H1 (cell line): ENCODE results near the gene MCRS1. TPM values are rescaled to one million over a fixed set of nuclear protein-coding genes. Genes with fewer than 3 reads are reported as not detected.

Experiments
- CTCF ChIA-PET: fragments of 300-600 bp; sonication (Branson Sonifier 250); formaldehyde crosslinking; loops from one replicate; lab custom pipeline; 2021; ENCODE audit not compliant: partially characterized antibody; lab: Charles Lee
- POLR2A ChIA-PET: fragments of 300-600 bp; sonication (Branson Sonifier 250); formaldehyde crosslinking; loops from one replicate; lab custom pipeline; 2021; ENCODE audit warnings: inconsistent platforms; ENCODE audit not compliant: partially characterized antibody; lab: Charles Lee
- DNase-seq, 2 experiments: peaks; one replicate each; pipeline versions ENCODE4 v3.0.0 to v3.0.0-alpha.2; 2010 to 2022; ENCODE audit warnings: low spot score in 2 of 2, low read depth in 1 of 2, mixed read lengths in 1 of 2
- FAIRE-seq: peaks from 2 replicates; lab custom pipeline; 2011; peaks lifted over from hg19 to GRCh38; lab: Jason Lieb, UNC
- H2AFZ ChIP-seq: 2 replicates; pipeline ENCODE4 v1.8.1; 2012; ENCODE audit warnings: low read length, inconsistent platforms
- H2AK5ac ChIP-seq: 2 replicates; pipeline ENCODE4 v1.6.1; 2013; ENCODE audit warnings: low read depth, low read length
- H2BK120ac ChIP-seq: replicated peaks from 2 replicates; pipeline ENCODE3; 2013; ENCODE audit warnings: low read depth, low read length, inconsistent platforms
- H2BK12ac ChIP-seq: 2 replicates; pipeline ENCODE4 v1.6.1; 2013; ENCODE audit warnings: low read depth, low read length
- H2BK15ac ChIP-seq: 2 replicates; pipeline ENCODE4 v1.6.1; 2013; ENCODE audit warnings: low read length
- H2BK20ac ChIP-seq: 2 replicates; pipeline ENCODE4 v1.6.1; 2013; ENCODE audit warnings: low read length
- H2BK5ac ChIP-seq: 2 replicates; pipeline ENCODE4 v1.6.1; 2013; ENCODE audit warnings: low read depth, low read length
- H3K14ac ChIP-seq: 2 replicates; pipeline ENCODE4 v1.6.1; 2013; ENCODE audit warnings: inconsistent platforms; ENCODE audit not compliant: insufficient read length
- H3K18ac ChIP-seq: 2 replicates; pipeline ENCODE4 v1.6.1; 2013; ENCODE audit warnings: low read length; ENCODE audit errors: extremely low read depth
- H3K23ac ChIP-seq: 2 replicates; pipeline ENCODE4 v1.6.1; 2013; ENCODE audit warnings: inconsistent platforms; ENCODE audit not compliant: insufficient read length
- H3K23me2 ChIP-seq: 2 replicates; pipeline ENCODE4 v1.6.1; 2013; ENCODE audit warnings: low read depth, low read length
- H3K27ac ChIP-seq: 2 replicates; pipeline ENCODE4 v1.6.1; 2011; ENCODE audit warnings: low read depth, low read length, inconsistent platforms
- H3K27me3 ChIP-seq, 4 experiments: replicated peaks in 1 of 4; 1 replicate in 1 of 4; 2 replicates in 3 of 4; pipeline versions ENCODE4 v1.6.1 to v1.8.1; 2011 to 2013; ENCODE audit warnings: low read length in 3 of 4, mild to moderate bottlenecking in 3 of 4, inconsistent platforms in 2 of 4, mixed read lengths in 2 of 4, moderate library complexity in 1 of 4; ENCODE audit not compliant: control insufficient read depth in 3 of 4, insufficient read depth in 3 of 4; ENCODE audit errors: extremely low read depth in 1 of 4
- H3K36me3 ChIP-seq, 4 experiments: 2 replicates each; pipeline versions ENCODE4 v1.6.1 to v1.8.1; 2011 to 2013; ENCODE audit warnings: mild to moderate bottlenecking in 4 of 4, low read length in 3 of 4, moderate library complexity in 2 of 4, control low read depth in 1 of 4, inconsistent platforms in 1 of 4; ENCODE audit not compliant: insufficient read depth in 4 of 4, control insufficient read depth in 2 of 4
- H3K4ac ChIP-seq: replicated peaks from 2 replicates; pipeline ENCODE3; 2013; ENCODE audit warnings: low read length, low read depth, mixed read lengths, inconsistent platforms; ENCODE audit not compliant: insufficient read length
- H3K4me1 ChIP-seq, 4 experiments: replicated peaks in 1 of 4; 1 replicate in 1 of 4; 2 replicates in 3 of 4; pipeline versions ENCODE4 v1.6.1 to v1.8.1; 2011 to 2013; ENCODE audit warnings: low read length in 3 of 4, inconsistent platforms in 2 of 4, mixed read lengths in 1 of 4; ENCODE audit not compliant: insufficient read depth in 4 of 4, control insufficient read depth in 3 of 4
- H3K4me2 ChIP-seq, 2 experiments: 2 replicates each; pipeline versions ENCODE4 v1.6.1 to v1.8.1; 2011 to 2013; ENCODE audit warnings: low read depth in 2 of 2, low read length in 2 of 2, control low read depth in 1 of 2, inconsistent platforms in 1 of 2, mild to moderate bottlenecking in 1 of 2; ENCODE audit not compliant: insufficient read depth in 1 of 2
- H3K4me3 ChIP-seq, 4 experiments: fragments of 200-600, 300-600 bp in 1 of 4; sonication (generic), shearing (Covaris generic), sonication (Bioruptor Twin) in 1 of 4; 2 replicates each; pipeline versions ENCODE4 v1.5.1 to v1.8.1; 2011 to 2016; ENCODE audit warnings: low read length in 4 of 4, low read depth in 3 of 4, control low read depth in 2 of 4, inconsistent platforms in 2 of 4, mild to moderate bottlenecking in 2 of 4, mixed read lengths in 1 of 4, moderate library complexity in 1 of 4; ENCODE audit not compliant: insufficient read depth in 2 of 4; ENCODE audit errors: extremely low read depth in 1 of 4
- H3K56ac ChIP-seq: replicated peaks from 2 replicates; pipeline ENCODE3; 2013; ENCODE audit warnings: low read depth, mild to moderate bottlenecking, mixed read lengths, low read length, inconsistent platforms; ENCODE audit not compliant: insufficient read length
- H3K79me1 ChIP-seq: 2 replicates; pipeline ENCODE4 v1.6.1; 2013; ENCODE audit warnings: low read depth, low read length, control low read depth
- H3K79me2 ChIP-seq, 2 experiments: 2 replicates each; pipeline versions ENCODE4 v1.6.1 to v1.8.1; 2012 to 2013; ENCODE audit warnings: low read length in 2 of 2, mild to moderate bottlenecking in 2 of 2, inconsistent platforms in 1 of 2; ENCODE audit not compliant: insufficient read depth in 2 of 2, control insufficient read depth in 1 of 2
- H3K9ac ChIP-seq, 4 experiments: replicated peaks in 1 of 4; 1 replicate in 1 of 4; 2 replicates in 3 of 4; pipeline versions ENCODE4 v1.6.1 to v1.8.1; 2011 to 2013; ENCODE audit warnings: low read depth in 3 of 4, low read length in 3 of 4, control low read depth in 2 of 4, mild to moderate bottlenecking in 2 of 4, moderate library complexity in 2 of 4, inconsistent platforms in 1 of 4; ENCODE audit errors: extremely low read depth in 1 of 4
- H3K9me3 ChIP-seq, 2 experiments: 2 replicates each; pipeline versions ENCODE4 v1.6.1 to v1.8.1; 2012 to 2013; ENCODE audit warnings: mild to moderate bottlenecking in 2 of 2, moderate library complexity in 2 of 2, control low read depth in 1 of 2, inconsistent platforms in 1 of 2, low read depth in 1 of 2, low read length in 1 of 2, mixed read lengths in 1 of 2; ENCODE audit not compliant: insufficient read depth in 2 of 2
- H4K20me1 ChIP-seq, 2 experiments: replicated peaks in 1 of 2; 2 replicates each; pipeline versions ENCODE3 to v1.8.1; 2011 to 2013; ENCODE audit warnings: inconsistent platforms in 2 of 2, low read length in 2 of 2, mild to moderate bottlenecking in 1 of 2; ENCODE audit not compliant: insufficient read depth in 2 of 2, control insufficient read depth in 1 of 2
- H4K5ac ChIP-seq: 2 replicates; pipeline ENCODE4 v1.6.1; 2013; ENCODE audit warnings: low read length, low read depth, mixed read lengths, inconsistent platforms; ENCODE audit not compliant: insufficient read length
- H4K8ac ChIP-seq: 2 replicates; pipeline ENCODE4 v1.8.0; 2013; ENCODE audit warnings: mild to moderate bottlenecking, moderate library complexity, low read length, inconsistent platforms; ENCODE audit not compliant: insufficient read depth; ENCODE audit errors: extremely low read depth
- H4K91ac ChIP-seq: replicated peaks from 2 replicates; pipeline ENCODE3; 2013; ENCODE audit warnings: low read length, mixed read lengths, inconsistent platforms; ENCODE audit not compliant: insufficient read length
- EZH2 ChIP-seq: fragments of 200-600 bp; sonication (generic); IDR thresholded peaks from 2 replicates; pipeline ENCODE4 v1.7.1; 2012; ENCODE audit warnings: low read depth, mild to moderate bottlenecking, moderate library complexity, low read length, inconsistent platforms; ENCODE audit not compliant: severe bottlenecking
- FOSL1 ChIP-seq: IDR thresholded peaks from 2 replicates; pipeline ENCODE4 v1.6.1; 2011; ENCODE audit warnings: mild to moderate bottlenecking, low read depth, low read length, moderate library complexity; ENCODE audit not compliant: insufficient read depth
- GABPA ChIP-seq: IDR thresholded peaks from 2 replicates; pipeline ENCODE4 v1.6.1; 2011; ENCODE audit warnings: mild to moderate bottlenecking, low read length, moderate library complexity, borderline replicate concordance; ENCODE audit not compliant: insufficient read depth
- POLR2A ChIP-seq, 2 experiments: IDR thresholded peaks; 1 replicate in 1 of 2; 2 replicates in 1 of 2; pipeline ENCODE4 v1.6.1; 2011; ENCODE audit warnings: low read depth in 2 of 2, low read length in 2 of 2, mild to moderate bottlenecking in 2 of 2; ENCODE audit errors: control extremely low read depth in 1 of 2
- RNF2 ChIP-seq: fragments of 200-900, 300-1000 bp; sonication (generic); IDR thresholded peaks from 2 replicates; pipeline ENCODE4 v1.7.1; 2016; ENCODE audit warnings: borderline replicate concordance, low read depth, mild to moderate bottlenecking, antibody characterized with exemption, low read length; ENCODE audit not compliant: poor library complexity, severe bottlenecking; ENCODE audit errors: missing control alignments
- SP1 ChIP-seq: IDR thresholded peaks from 2 replicates; pipeline ENCODE4 v1.6.1; 2011; ENCODE audit warnings: low read depth, low read length
- SP2 ChIP-seq: IDR thresholded peaks from 2 replicates; pipeline ENCODE4 v1.6.1; 2012; ENCODE audit warnings: mild to moderate bottlenecking, low read length, inconsistent platforms
- SUZ12 ChIP-seq: fragments of 200-600 bp; sonication (generic); IDR thresholded peaks from 2 replicates; pipeline ENCODE4 v1.6.1; 2012; ENCODE audit warnings: mild to moderate bottlenecking, inconsistent platforms, low read length, moderate library complexity, mixed read lengths
- TAF1 ChIP-seq: IDR thresholded peaks from 2 replicates; pipeline ENCODE4 v1.6.1; 2011; ENCODE audit warnings: mild to moderate bottlenecking, low read depth, low read length
- TCF12 ChIP-seq: IDR thresholded peaks from 2 replicates; pipeline ENCODE4 v1.6.1; 2011; ENCODE audit warnings: low read depth, mild to moderate bottlenecking, low read length
- WGBS, 2 experiments: shearing (Covaris generic) in 1 of 2; methylation state at CpG; one replicate each; pipeline versions ENCODE4 v1.1.6 to v1.1.7; 2013 to 2015; ENCODE audit warnings: low lambda C conversion rate in 2 of 2, mixed read lengths in 2 of 2, inconsistent platforms in 1 of 2, low coverage in 1 of 2, missing lambda C conversion rate in 1 of 2; ENCODE audit not compliant: insufficient replicate concordance in 2 of 2, insufficient coverage in 1 of 2, insufficient read length in 1 of 2; ENCODE audit errors: extremely low coverage in 1 of 2, missing lambda C conversion rate in 1 of 2; 5-methylcytosine and 5-hydroxymethylcytosine counted together
- polyA plus RNA-seq, 7 experiments: library from polyadenylated mRNA; depleted of rRNA in 3 of 7; stranded (reverse) in 5 of 7; unstranded in 2 of 7; fragments of >200 nt in 5 of 7; fragments of 200-250 nt in 2 of 7; gene quantifications; 1 replicate in 5 of 7; 2 replicates in 1 of 7; 4 replicates in 1 of 7; pipeline versions ENCODE4 v1.2.1 to v1.2.3, GENCODE V29; 2011 to 2013; ENCODE audit warnings: missing spikeins in 2 of 7, mixed read lengths in 2 of 7
- total RNA-seq: library from RNA; stranded (reverse); fragmentation: NEBNext Ultra II Directional; extraction: Animal tissue kit (Norgen Biotek cat#: 25700); gene quantifications from 2 replicates; pipeline ENCODE4 v1.2.1, GENCODE V29; 2021

The MCRS1 gene
- total and polyA plus RNA-seq, 2 of the 8 experiments (the other 6 are each of a cell fraction or from before 2014, with no cell fraction given), result 90.3 to 139 TPM

GRCh38 chr12:49546481-49546880 is 21.5 kb downstream of the MCRS1 start:
- ChIA-PET POLR2A (interaction anchor here (0.9 to 3.1 kb wide), 2 partner anchors 8 to 15 kb away, joined by 3 to 12 read pairs; no protein-coding TSS in a partner anchor), CTCF (interaction anchor here (0.6 to 3.8 kb wide), 13 partner anchors 8 to 322 kb away, joined by 3 to 23 read pairs (median 5); no protein-coding TSS in a partner anchor)
- H3K36me3 ChIP-seq, result no peaks in the 10 kb centered on the region
- TF ChIP-seq TCF12 (no peak), SP2 (no peak), TAF1 (no peak), GABPA (no peak), RNF2 (no peak), FOSL1 (no peak), SP1 (no peak), EZH2 (no peak), SUZ12 (no peak), POLR2A (IDR thresholded peaks at IDR 0.05; ENCODE audit: control extremely low read depth in 1 of 2, low read depth in 2 of 2, low read length in 2 of 2) (no peak)
- H3K9ac ChIP-seq, result no peak overlapping the region
- H3K4ac ChIP-seq, result no peak overlapping the region
- peaks cover 14% of the 10 kb centered on the region; the same call in 1 of the 2 replicates for H3K23me2 ChIP-seq
- H2BK20ac ChIP-seq, result no peak overlapping the region
- H3K18ac ChIP-seq, result no peak overlapping the region
- no peak overlapping the region for H3K4me3 ChIP-seq
- no peak overlapping the region for H3K56ac ChIP-seq
- H3K27ac ChIP-seq, result no peak overlapping the region
- no peak overlapping the region for H3K14ac ChIP-seq
- H4K20me1 ChIP-seq, result peaks cover 3 to 7% of the 10 kb centered on the region in 2 experiments
- peaks cover 25 to 94% (median 86%) of the 10 kb centered on the region in 4 experiments for H3K27me3 ChIP-seq
- no peak overlapping the region for H2AK5ac ChIP-seq
- H4K91ac ChIP-seq, result no peak overlapping the region
- no peak for DNase-seq
- 81% methylated on average over 3 of the region's 3 CpGs; no CpG with 5 or more reads in 1 of the 2 experiments for WGBS, 2 experiments
- H2BK120ac ChIP-seq, result no peak overlapping the region
- no peak for FAIRE-seq
- no peak overlapping the region for H2BK5ac ChIP-seq
- no peak overlapping the region for H3K23ac ChIP-seq
- no peaks in the 10 kb centered on the region for H3K79me1 ChIP-seq
- no peak overlapping the region for H4K5ac ChIP-seq
- H2AFZ ChIP-seq, result no peak overlapping the region
- H2BK15ac ChIP-seq, result no peak overlapping the region
- H2BK12ac ChIP-seq, result no peak overlapping the region
- H3K9me3 ChIP-seq, result no peaks in the 10 kb centered on the region
- no peaks in the 10 kb centered on the region for H3K79me2 ChIP-seq
- H3K4me1 ChIP-seq, result peaks cover 0 to 26% (median 18%) of the 10 kb centered on the region in 4 experiments; a peak in 6 of 7 replicates
- no peak overlapping the region for H3K4me2 ChIP-seq
- H4K8ac ChIP-seq, result no peak overlapping the region; the same call in 1 of the 2 replicates
